Lung (tissue), 12 donors: ENCODE measurements around the gene SAMHD1. TPM values are rescaled to one million over a fixed set of nuclear protein-coding genes. Genes with fewer than 3 reads are reported as not detected.

Experiments
- ATAC-seq: fragments of 200-7000 bp; cut with Tn5 transposase; one replicate; pipeline ENCODE4 v1.9.1; 2020; ENCODE audit warnings: moderate number of reproducible peaks; ENCODE audit not compliant: insufficient read depth, low FRiP score
- DNase-seq, 3 donors: peaks; one replicate each; pipeline ENCODE4 v3.0.0-alpha.2; 2013 to 2017
- H3K27ac ChIP-seq, 2 donors: one replicate each; pipeline ENCODE4 v1.5.1; 2013; ENCODE audit warnings: mild to moderate bottlenecking in 2 of 2, moderate library complexity in 2 of 2, control low read depth in 1 of 2, inconsistent platforms in 1 of 2, low read depth in 1 of 2, low read length in 1 of 2
- H3K27me3 ChIP-seq, 3 donors: one replicate each; pipeline ENCODE4 v1.5.1; 2013; ENCODE audit warnings: low read length in 2 of 3; ENCODE audit not compliant: control insufficient read depth in 3 of 3, insufficient read depth in 3 of 3
- H3K36me3 ChIP-seq, 4 donors: one replicate each; pipeline ENCODE4 v1.5.1; 2013; ENCODE audit warnings: low read length in 4 of 4, mild to moderate bottlenecking in 1 of 4, moderate library complexity in 1 of 4; ENCODE audit not compliant: control insufficient read depth in 4 of 4, insufficient read depth in 4 of 4
- H3K4me1 ChIP-seq, 5 donors: one replicate each; pipeline ENCODE4 v1.5.1; 2013; ENCODE audit warnings: low read length in 5 of 5, mild to moderate bottlenecking in 2 of 5, moderate library complexity in 1 of 5; ENCODE audit not compliant: control insufficient read depth in 5 of 5, insufficient read depth in 5 of 5
- H3K4me3 ChIP-seq: one replicate; pipeline ENCODE4 v1.5.1; 2013; ENCODE audit warnings: mild to moderate bottlenecking, control low read depth, moderate library complexity
- H3K9ac ChIP-seq, 2 donors: one replicate each; pipeline ENCODE4 v1.5.1; 2013; ENCODE audit warnings: low read length in 2 of 2, control low read depth in 1 of 2; ENCODE audit not compliant: insufficient read depth in 1 of 2
- H3K9me3 ChIP-seq, 4 donors: one replicate each; pipeline ENCODE4 v1.5.1; 2013; ENCODE audit warnings: low read length in 3 of 4, mild to moderate bottlenecking in 1 of 4, moderate library complexity in 1 of 4; ENCODE audit not compliant: control insufficient read depth in 4 of 4, insufficient read depth in 3 of 4
- WGBS, 2 donors: extraction: QIAGEN DNeasy Blood & Tissue Kit; methylation state at CpG; one replicate each; pipeline ENCODE4 v1.1.7; 2013; 5-methylcytosine and 5-hydroxymethylcytosine counted together
- polyA plus RNA-seq, 2 donors: library from polyadenylated mRNA; stranded (reverse); fragments of 200-250 nt; gene quantifications; one replicate each; pipeline ENCODE4 v1.2.1, GENCODE V29; 2013
- total RNA-seq, 2 donors: library from RNA; depleted of rRNA in 1 of 2; stranded (reverse); fragments of >200 nt in 1 of 2; gene quantifications; one replicate each; pipeline ENCODE4 v1.2.1, GENCODE V29; 2014 to 2021
- TF ChIP-seq, protein P1 (sequence below): IDR thresholded peaks from 2 replicates; pipeline ENCODE4 v1.5.1; 2012; ENCODE audit warnings: mild to moderate bottlenecking; ENCODE audit errors: control extremely low read depth, extremely low read depth
- donor health status: control.
- donor health status: control.
- donor health status: Bipolar disorder and iron deficiency.
- donor health status: healthy.
- donor health status: DM: yes; HTN: yes; CAD: no.

The SAMHD1 gene
- total and polyA plus RNA-seq, 4 donors = 59.7 to 184 (median 90.9) TPM

- TF ChIP-seq, protein P1, sequence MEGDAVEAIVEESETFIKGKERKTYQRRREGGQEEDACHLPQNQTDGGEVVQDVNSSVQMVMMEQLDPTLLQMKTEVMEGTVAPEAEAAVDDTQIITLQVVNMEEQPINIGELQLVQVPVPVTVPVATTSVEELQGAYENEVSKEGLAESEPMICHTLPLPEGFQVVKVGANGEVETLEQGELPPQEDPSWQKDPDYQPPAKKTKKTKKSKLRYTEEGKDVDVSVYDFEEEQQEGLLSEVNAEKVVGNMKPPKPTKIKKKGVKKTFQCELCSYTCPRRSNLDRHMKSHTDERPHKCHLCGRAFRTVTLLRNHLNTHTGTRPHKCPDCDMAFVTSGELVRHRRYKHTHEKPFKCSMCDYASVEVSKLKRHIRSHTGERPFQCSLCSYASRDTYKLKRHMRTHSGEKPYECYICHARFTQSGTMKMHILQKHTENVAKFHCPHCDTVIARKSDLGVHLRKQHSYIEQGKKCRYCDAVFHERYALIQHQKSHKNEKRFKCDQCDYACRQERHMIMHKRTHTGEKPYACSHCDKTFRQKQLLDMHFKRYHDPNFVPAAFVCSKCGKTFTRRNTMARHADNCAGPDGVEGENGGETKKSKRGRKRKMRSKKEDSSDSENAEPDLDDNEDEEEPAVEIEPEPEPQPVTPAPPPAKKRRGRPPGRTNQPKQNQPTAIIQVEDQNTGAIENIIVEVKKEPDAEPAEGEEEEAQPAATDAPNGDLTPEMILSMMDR = no peak
- peaks cover 3 to 28% (median 15%) of the 10 kb centered on the region in 4 donors for H3K36me3 ChIP-seq
- H3K27ac ChIP-seq = no peak overlapping the region
- H3K9ac ChIP-seq = no peak overlapping the region
- no peaks in the 10 kb centered on the region for H3K9me3 ChIP-seq
- H3K27me3 ChIP-seq = no peaks in the 10 kb centered on the region
- no peak for ATAC-seq
- no peak overlapping the region for H3K4me3 ChIP-seq
- 90 to 95% methylated on average over 4 of the region's 4 CpGs for WGBS, 2 donors
- peaks cover 0 to 8% (median 0%) of the 10 kb centered on the region in 5 donors for H3K4me1 ChIP-seq
- DNase-seq = no peak
Observed at GRCh38 chr20:36891211-36891610, 60.3 kb downstream of the SAMHD1 start.

- Histone ChIP-seq H3K4me3 (no peak overlapping the region), H3K27ac (no peak overlapping the region), H3K9ac (no peak overlapping the region), H3K36me3 (peaks cover 3 to 26% (median 14%) of the 10 kb centered on the region in 4 donors), H3K4me1 (peaks cover 0 to 8% (median 0%) of the 10 kb centered on the region in 5 donors), H3K27me3 (no peaks in the 10 kb centered on the region), H3K9me3 (no peaks in the 10 kb centered on the region)
- 89 to 95% methylated on average over 9 of the region's 9 CpGs for WGBS, 2 donors
- TF ChIP-seq, protein P1 = no peak
- DNase-seq (no peak), ATAC-seq (no peak)
Observed at GRCh38 chr20:36890586-36890985, 60.9 kb downstream of the SAMHD1 start.

- no peak overlapping the region for H3K4me3 ChIP-seq
- no peak for DNase-seq
- H3K4me1 ChIP-seq = peaks cover 0 to 8% (median 0%) of the 10 kb centered on the region in 5 donors
- no peaks in the 10 kb centered on the region for H3K9me3 ChIP-seq
- no peak for ATAC-seq
- peaks cover 3 to 24% (median 9%) of the 10 kb centered on the region in 4 donors for H3K36me3 ChIP-seq
- TF ChIP-seq, protein P1 = no peak
- H3K27ac ChIP-seq = no peak overlapping the region
- H3K9ac ChIP-seq = no peak overlapping the region
- no peaks in the 10 kb centered on the region for H3K27me3 ChIP-seq
- 85 to 86% methylated on average over 15 of the region's 15 CpGs for WGBS, 2 donors
Observed at GRCh38 chr20:36888880-36889516, 62.5 kb downstream of the SAMHD1 start.

DNA sequence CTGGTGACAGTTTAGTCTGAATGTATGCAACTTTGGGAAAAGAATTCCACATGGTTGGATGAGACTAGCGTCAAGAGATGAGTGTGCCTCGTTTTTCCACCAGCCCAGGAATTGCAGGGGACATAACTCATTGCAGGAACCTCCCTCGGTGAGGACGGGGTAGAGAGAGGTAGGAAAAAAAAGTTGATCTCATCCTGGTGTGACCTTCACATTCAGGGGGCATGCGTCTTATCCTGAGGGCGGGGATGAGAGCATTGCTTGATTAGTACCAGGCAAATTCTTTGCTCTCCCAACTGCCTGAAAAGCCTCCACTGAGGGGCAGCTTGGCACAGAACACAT, 63.8 kb downstream of the SAMHD1 start:
- peaks cover under 1 to 15% (median 4%) of the 10 kb centered on the region in 4 donors for H3K36me3 ChIP-seq
- no peak for DNase-seq
- no peak for ATAC-seq
- 49 to 64% methylated on average over 6 of the region's 6 CpGs for WGBS, 2 donors
- no peaks in the 10 kb centered on the region for H3K27me3 ChIP-seq
- H3K4me3 ChIP-seq = no peak overlapping the region
- H3K4me1 ChIP-seq = peaks cover 0 to 8% (median 0%) of the 10 kb centered on the region in 5 donors
- TF ChIP-seq, protein P1 = no peak
- H3K9ac ChIP-seq = no peak overlapping the region
- no peak overlapping the region for H3K27ac ChIP-seq
- no peaks in the 10 kb centered on the region for H3K9me3 ChIP-seq
